Activated CD8-positive, alpha-beta T cell treated with anti-CD3 and anti-CD28 coated beads for 36 hours (primary cell): ENCODE results near the gene MPPED1. TPM values are rescaled to one million over a fixed set of nuclear protein-coding genes. Genes with fewer than 3 reads are reported as not detected.

Source experiments
- ATAC-seq: fragments of 200-7000 bp; cut with Tn5 transposase; one replicate; pipeline ENCODE4 v1.10.0; 2021; ENCODE audit warnings: mild to moderate bottlenecking, moderate library complexity
- CTCF ChIA-PET: fragments of 350-600 bp; sonication (Branson Sonifier 250); formaldehyde crosslinking; loops from one replicate; lab custom pipeline; 2021; ENCODE audit warnings: antibody characterized with exemption; lab: Charles Lee
- POLR2A ChIA-PET: fragments of 350-600 bp; sonication (Branson Sonifier 250); formaldehyde crosslinking; loops from one replicate; lab custom pipeline; 2021; ENCODE audit warnings: antibody characterized with exemption; lab: Charles Lee
- DNase-seq: peaks from one replicate; pipeline ENCODE4 v3.0.0-alpha.2; 2020
- H3K27ac Mint-ChIP-seq: one replicate; pipeline ENCODE4 v1.8.0; 2021; ENCODE audit warnings: mild to moderate bottlenecking, mixed read lengths
- H3K27me3 Mint-ChIP-seq: one replicate; pipeline ENCODE4 v1.8.0; 2021; ENCODE audit warnings: mixed read lengths
- H3K36me3 Mint-ChIP-seq: one replicate; pipeline ENCODE4 v1.8.0; 2021; ENCODE audit warnings: low read depth, mixed read lengths
- H3K4me1 Mint-ChIP-seq: one replicate; pipeline ENCODE4 v1.8.0; 2021; ENCODE audit warnings: low read depth, mixed read lengths
- H3K4me3 Mint-ChIP-seq: one replicate; pipeline ENCODE4 v1.8.0; 2021; ENCODE audit warnings: mild to moderate bottlenecking, moderate library complexity, mixed read lengths
- H3K9me3 Mint-ChIP-seq: one replicate; pipeline ENCODE4 v1.8.0; 2021; ENCODE audit warnings: mixed read lengths
- CTCF ChIP-seq: fragments of 200-600 bp; IDR thresholded peaks from one replicate; pipeline ENCODE4 v1.8.0; 2022; ENCODE audit warnings: antibody characterized with exemption, mild to moderate bottlenecking
- intact Hi-C: fragments of 100-400 bp; cut with micrococcal nuclease; formaldehyde crosslinking; loops from one replicate; pipeline ENCODE4 v1.10.0; 2022
- total RNA-seq, 2 experiments: library from RNA; stranded (reverse); gene quantifications; one replicate each; pipeline ENCODE4 v1.2.3, GENCODE V29; 2021

Gene MPPED1
- total RNA-seq, 2 experiments from 2014 or later = not detected

- no peak for TF ChIP-seq CTCF
- Mint-ChIP-seq H3K27ac (no peak overlapping the region), H3K9me3 (no peaks in the 10 kb centered on the region), H3K4me1 (no peaks in the 10 kb centered on the region), H3K4me3 (no peak overlapping the region), H3K36me3 (no peaks in the 10 kb centered on the region), H3K27me3 (peaks cover 12% of the 10 kb centered on the region)
- intact Hi-C loops = no loop called here
- ChIA-PET CTCF (interaction anchor here (1.1 kb wide), 1 partner anchor 11 kb away, joined by 5 read pairs; no protein-coding TSS in a partner anchor), POLR2A (no interaction called here)
- ATAC-seq (no peak), DNase-seq (peak; percentile 12)
Observed at GRCh38 chr22:43537019-43537585, 125.3 kb downstream of the MPPED1 start.

- Mint-ChIP-seq H3K27ac (no peak overlapping the region), H3K4me3 (no peak overlapping the region), H3K4me1 (no peaks in the 10 kb centered on the region), H3K36me3 (no peaks in the 10 kb centered on the region), H3K9me3 (no peaks in the 10 kb centered on the region), H3K27me3 (peaks cover 12% of the 10 kb centered on the region)
- ChIA-PET POLR2A (no interaction called here), CTCF (no interaction called here)
- DNase-seq (no peak), ATAC-seq (no peak)
- TF ChIP-seq CTCF = no peak
- intact Hi-C loops = no loop called here
Observed at GRCh38 chr22:43539572-43540528, 128.0 kb downstream of the MPPED1 start.

GRCh38 chr22:43540529-43540923 lies 128.7 kb downstream of the MPPED1 start:
- no peak for DNase-seq
- no peak overlapping the region for H3K4me3 Mint-ChIP-seq
- no peaks in the 10 kb centered on the region for H3K36me3 Mint-ChIP-seq
- TF ChIP-seq CTCF = no peak
- H3K9me3 Mint-ChIP-seq = no peaks in the 10 kb centered on the region
- ChIA-PET POLR2A (no interaction called here), CTCF (no interaction called here)
- no peak overlapping the region for H3K27ac Mint-ChIP-seq
- no peaks in the 10 kb centered on the region for H3K4me1 Mint-ChIP-seq
- intact Hi-C loops = no loop called here
- ATAC-seq = no peak
- peaks cover 11% of the 10 kb centered on the region for H3K27me3 Mint-ChIP-seq

- no peaks in the 10 kb centered on the region for H3K4me1 Mint-ChIP-seq
- no peaks in the 10 kb centered on the region for H3K36me3 Mint-ChIP-seq
- peaks cover 7% of the 10 kb centered on the region for H3K27me3 Mint-ChIP-seq
- ChIA-PET POLR2A (no interaction called here), CTCF (no interaction called here)
- no peaks in the 10 kb centered on the region for H3K9me3 Mint-ChIP-seq
- intact Hi-C loops = no loop called here
- ATAC-seq = no peak
- no peak for TF ChIP-seq CTCF
- DNase-seq = no peak
- H3K4me3 Mint-ChIP-seq = no peak overlapping the region
- no peak overlapping the region for H3K27ac Mint-ChIP-seq
Observed at GRCh38 chr22:43541022-43541421, 129.2 kb downstream of the MPPED1 start.
